Motor neuron (in vitro differentiated cells): ENCODE data around the gene CCK. TPM values are rescaled to one million over a fixed set of nuclear protein-coding genes. Genes with fewer than 3 reads are reported as not detected.
A peak's percentile ranks its signal among the peaks of the same experiment; 100 is the strongest.

Experiments used
- ATAC-seq, 8 experiments: fragments of 200-7000 bp; cut with Tn5 transposase; replicated peaks in 6 of 8; 2 replicates each; pipeline ENCODE4 v1.8.0; 2021; ENCODE audit warnings: mild to moderate bottlenecking in 8 of 8, moderate library complexity in 8 of 8
- H3K27ac ChIP-seq, 2 donors: fragments of 250-450 bp; sonication (Bioruptor Pico); 2 replicates each; pipeline ENCODE4 v1.9.0; 2021; ENCODE audit warnings: antibody characterized with exemption in 2 of 2, mild to moderate bottlenecking in 2 of 2, moderate library complexity in 1 of 2
- H3K4me1 ChIP-seq, 2 donors: fragments of 250-450 bp; sonication (Bioruptor Pico); replicated peaks in 1 of 2; 2 replicates each; pipeline ENCODE4 v1.6.1; 2021; ENCODE audit warnings: antibody characterized with exemption in 2 of 2, mild to moderate bottlenecking in 2 of 2, moderate library complexity in 1 of 2
- H3K4me3 ChIP-seq, 5 donors: fragments of 250-450 bp; sonication (Bioruptor Pico); 2 replicates each; pipeline ENCODE4 v1.9.0; 2021; ENCODE audit warnings: antibody characterized with exemption in 5 of 5, mild to moderate bottlenecking in 5 of 5, moderate library complexity in 4 of 5
- WGBS, 10 experiments: fragments of 450-650 bp; shearing (Covaris generic); methylation state at CpG; one replicate each; pipeline ENCODE4 v1.0.0; 2022; 5-methylcytosine and 5-hydroxymethylcytosine counted together
- in situ Hi-C, 9 experiments: fragments of 400-800 bp; cut with MboI; loops; one replicate each; pipeline ENCODE4 v1.15.0; 2021; ENCODE audit warnings: low sequenced_read_pairs in 9 of 9, low pct_unique_long_range_greater_than_20kb in 2 of 9; ENCODE audit not compliant: unreplicated experiment in 9 of 9
- total RNA-seq, 8 experiments: library from RNA; unstranded; fragments of 300-600 nt; gene quantifications; 2 replicates each; pipeline versions ENCODE4 v1.2.3 to v1.2.4, GENCODE V29; 2022

Gene CCK
- total RNA-seq, 8 experiments from 2014 or later = 0.22 to 30.8 (median 1.6) TPM; not detected in 4

GRCh38 chr3:42216302-42216701, 49.7 kb downstream of the CCK start:
- H3K4me1 ChIP-seq = no peaks in the 10 kb centered on the region
- in situ Hi-C loops = loop anchor here in 2 of 9 experiments (25.0 kb wide), 2 partner anchors 104 to 304 kb away; no protein-coding TSS in a partner anchor
- 33 to 100% (median 92%) methylated on average over 1 to 4 of the region's 4 CpGs; no CpG with 5 or more reads in 1 of the 10 experiments for WGBS, 10 experiments
- ATAC-seq = no peak
- H3K4me3 ChIP-seq = no peak overlapping the region
- no peak overlapping the region for H3K27ac ChIP-seq

- H3K4me3 ChIP-seq = no peak overlapping the region
- 42 to 94% (median 79%) methylated on average over 2 to 8 of the region's 8 CpGs; no CpG with 5 or more reads in 1 of the 10 experiments for WGBS, 10 experiments
- H3K27ac ChIP-seq = no peak overlapping the region
- no peak for ATAC-seq
- no peaks in the 10 kb centered on the region for H3K4me1 ChIP-seq
- in situ Hi-C loops = loop anchor here in 2 of 9 experiments (25.0 kb wide), 2 partner anchors 102 to 302 kb away; no protein-coding TSS in a partner anchor
These were observed 51.3 kb downstream of the CCK start for GRCh38 chr3:42214565-42215283.

- 83% methylated on average over 1 of the region's 2 CpGs; no CpG with 5 or more reads in 9 of the 10 experiments for WGBS, 10 experiments
- in situ Hi-C loops = loop anchor here in 2 of 9 experiments (25.0 kb wide), 2 partner anchors 102 to 302 kb away; no protein-coding TSS in a partner anchor
- no peak overlapping the region for H3K27ac ChIP-seq
These were observed 51.9 kb downstream of the CCK start for GRCh38 chr3:42214064-42214463.

GRCh38 chr3:42213417-42213816, 52.6 kb downstream of the CCK start:
- no peak overlapping the region for H3K4me3 ChIP-seq
- WGBS, 10 experiments = 83 to 100% (median 100%) methylated on average over 1 to 3 of the region's 6 CpGs; no CpG with 5 or more reads in 5 of the 10 experiments
- in situ Hi-C loops = loop anchor here in 2 of 9 experiments (25.0 kb wide), 2 partner anchors 101 to 301 kb away; no protein-coding TSS in a partner anchor
- peak in 2 of 8 experiments; percentile 58 to 66 for ATAC-seq
- H3K27ac ChIP-seq = no peak overlapping the region
- H3K4me1 ChIP-seq = no peaks in the 10 kb centered on the region

More at GRCh38 chr3:42214064-42214463, 51.9 kb downstream of the CCK start:
- no peaks in the 10 kb centered on the region for H3K4me1 ChIP-seq
- no peak for ATAC-seq
- H3K4me3 ChIP-seq = no peak overlapping the region

GRCh38 chr3:42210726-42211125, 55.3 kb downstream of the CCK start:
- no peak overlapping the region for H3K4me3 ChIP-seq
- peak overlapping the region in 1 of 2 donors; percentile 20 for H3K27ac ChIP-seq
- in situ Hi-C loops = loop anchor here in 2 of 9 experiments (25.0 kb wide), 2 partner anchors 98 to 298 kb away; no protein-coding TSS in a partner anchor
- 0 to 100% (median 45%) methylated on average over 1 to 2 of the region's 2 CpGs; no CpG with 5 or more reads in 5 of the 10 experiments for WGBS, 10 experiments
- peak in 2 of 8 experiments; percentile 35 to 82 for ATAC-seq
- H3K4me1 ChIP-seq = no peaks in the 10 kb centered on the region

GRCh38 chr3:42209917-42210316, 56.1 kb downstream of the CCK start:
- no peak overlapping the region for H3K27ac ChIP-seq
- WGBS, 10 experiments = 87 to 100% methylated on average over 1 to 3 of the region's 12 CpGs; no CpG with 5 or more reads in 8 of the 10 experiments
- no peak overlapping the region for H3K4me3 ChIP-seq
- no peak for ATAC-seq
- in situ Hi-C loops = loop anchor here in 2 of 9 experiments (25.0 kb wide), 2 partner anchors 98 to 298 kb away; no protein-coding TSS in a partner anchor
- no peaks in the 10 kb centered on the region for H3K4me1 ChIP-seq

Other genes with a start within 250 kb of the CCK start
- gene TRAK1, start 174.8 kb downstream of the CCK start, total RNA-seq = 10 to 100 TPM; 20.2 to 46.5 (median 25.8) TPM
- gene LYZL4, start 144.4 kb upstream of the CCK start, total RNA-seq = not detected
- gene VIPR1, start 236.5 kb upstream of the CCK start, total RNA-seq = 1 to 10 TPM in 2 of 8 experiments, under 1 TPM in 6; 0.21 to 2.9 (median 0.59) TPM